GM12801 (cell line): ENCODE measurements around the gene TRPM3.

ENCODE experiments used
- CTCF ChIP-seq: IDR thresholded peaks from one replicate; pipeline ENCODE4 v1.5.1; 2011; ENCODE audit warnings: control low read depth; ENCODE audit not compliant: insufficient read length; ENCODE audit errors: extremely low read depth

Gene TRPM3

GRCh38 chr9:70549926-70550325, 571.5 kb downstream of the TRPM3 start:
- TF ChIP-seq CTCF = no peak

- no peak for TF ChIP-seq CTCF
Measured at GRCh38 chr9:70542311-70542931, 579.0 kb downstream of the TRPM3 start.

DNA sequence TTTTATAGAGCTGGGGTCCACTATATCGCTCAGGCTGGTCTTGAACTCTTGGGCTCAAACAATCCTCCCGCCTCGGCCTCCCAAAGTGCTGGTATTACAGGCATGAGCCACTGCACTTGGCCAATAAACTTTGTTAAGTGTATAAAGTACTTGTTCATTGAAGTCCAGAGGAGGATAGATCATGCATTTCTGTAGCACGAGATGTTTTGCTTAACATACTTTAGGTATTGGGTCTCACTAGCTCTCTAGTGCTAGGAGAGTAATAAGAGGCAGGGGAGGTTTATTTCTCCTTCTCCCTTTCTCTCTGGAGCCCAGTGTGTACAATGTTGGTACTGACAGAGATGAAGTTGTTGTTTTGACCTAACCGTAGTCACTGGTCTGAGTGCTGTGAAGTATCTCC, 581.4 kb downstream of the TRPM3 start:
- TF ChIP-seq CTCF = no peak

- TF ChIP-seq CTCF = no peak
Measured at GRCh38 chr9:70539526-70539925, 581.9 kb downstream of the TRPM3 start.

- TF ChIP-seq CTCF = no peak
Measured at GRCh38 chr9:70539001-70539400, 582.4 kb downstream of the TRPM3 start.

GRCh38 chr9:70537084-70537483, 584.3 kb downstream of the TRPM3 start:
- TF ChIP-seq CTCF = no peak

DNA sequence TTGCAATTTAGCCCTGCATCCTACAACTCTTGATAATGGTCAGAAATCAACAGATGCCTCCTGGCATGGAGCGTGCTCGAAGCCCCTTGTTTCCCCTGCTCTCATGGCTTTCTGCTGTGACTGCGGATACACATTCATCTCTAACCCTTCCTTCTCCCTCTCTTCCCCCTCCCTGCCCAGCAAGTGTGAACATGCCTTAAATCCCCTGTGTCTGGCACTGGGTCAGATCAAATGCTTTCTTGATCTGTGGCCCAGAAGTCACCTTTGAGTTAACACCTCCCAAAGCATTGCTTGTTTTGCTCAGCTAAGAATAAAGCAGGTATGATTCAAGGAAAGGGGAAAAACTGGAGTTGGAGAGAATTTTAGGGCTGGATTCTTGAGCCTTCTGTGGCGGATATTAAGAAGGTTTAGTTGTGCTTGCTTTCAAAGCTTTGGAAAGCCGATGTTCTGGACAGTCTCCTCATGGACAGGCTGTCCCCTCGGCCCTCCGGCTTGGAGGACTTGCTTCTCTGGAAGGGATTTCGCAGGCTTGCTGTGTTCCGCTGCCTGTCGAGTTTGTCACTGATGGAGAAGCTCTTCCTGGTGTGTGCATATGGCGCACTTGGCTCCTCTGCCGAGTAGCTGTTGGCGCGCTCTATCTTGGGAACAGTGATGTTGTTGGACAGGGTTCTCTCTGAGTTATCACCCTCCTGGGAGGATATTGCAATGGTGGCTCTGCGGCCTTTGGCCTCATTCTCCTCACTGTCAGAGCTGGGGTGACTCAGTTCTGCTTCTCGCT, 585.7 kb downstream of the TRPM3 start:
- no peak for TF ChIP-seq CTCF
